Measurements from ENCODE around the gene USP30.
"Not testable (repeated sequence)": the region's sequence is repeated elsewhere in the genome, so short reads cannot be mapped to it uniquely, and the experiment has no call there.

Gene USP30

GRCh38 chr12:109052414-109053323, at the start of gene USP30:
Gene USP30, plus strand, starts transcription at chr12:109052576. Its CDS starts 103 bp downstream, at chr12:109052679.
- DNase-seq (ENCODE audit: low read depth in 2 of 2, low spot score in 1 of 2), result peak; percentile 65 to 66

- DNase-seq (ENCODE audit: low read depth in 2 of 2, low spot score in 1 of 2), result no peak
These were observed 48.4 kb upstream of the USP30 start for GRCh38 chr12:109004017-109004416.

GRCh38 chr12:109009766-109010165, 42.6 kb upstream of the USP30 start:
- no peak for DNase-seq (ENCODE audit: low read depth in 2 of 2, low spot score in 1 of 2)

- DNase-seq (ENCODE audit: low read depth in 2 of 2, low spot score in 1 of 2), result no peak
These were observed 42.1 kb upstream of the USP30 start for GRCh38 chr12:109010259-109010658.

- no peak for DNase-seq (ENCODE audit: low read depth in 2 of 2, low spot score in 1 of 2)
These were observed 37.2 kb upstream of the USP30 start for GRCh38 chr12:109014984-109015765.

GRCh38 chr12:109016016-109016415, 36.4 kb upstream of the USP30 start:
- DNase-seq (ENCODE audit: low read depth in 2 of 2, low spot score in 1 of 2), result no peak

- DNase-seq (ENCODE audit: low read depth in 2 of 2, low spot score in 1 of 2), result no peak
These were observed 35.4 kb upstream of the USP30 start for GRCh38 chr12:109016978-109017377.

GRCh38 chr12:109018296-109018695, 34.1 kb upstream of the USP30 start:
- no peak for DNase-seq (ENCODE audit: low read depth in 2 of 2, low spot score in 1 of 2)

GRCh38 chr12:109020146-109020795, 32.1 kb upstream of the USP30 start:
- DNase-seq (ENCODE audit: low read depth in 2 of 2, low spot score in 1 of 2), result no peak

- no peak for DNase-seq (ENCODE audit: low read depth in 2 of 2, low spot score in 1 of 2)
These were observed 31.5 kb upstream of the USP30 start, which contains the start of gene SVOP for GRCh38 chr12:109020796-109021380. Gene SVOP, minus strand, starts transcription at chr12:109021068. Its CDS starts 200 bp downstream, at chr12:109020868.

GRCh38 chr12:109027767-109028166, 24.6 kb upstream of the USP30 start:
- no peak for DNase-seq (ENCODE audit: low read depth in 2 of 2, low spot score in 1 of 2)

- not testable (repeated sequence) for DNase-seq (ENCODE audit: low read depth in 2 of 2, low spot score in 1 of 2)
These were observed 23.8 kb upstream of the USP30 start for GRCh38 chr12:109028624-109029023.

- no peak for DNase-seq (ENCODE audit: low read depth in 2 of 2, low spot score in 1 of 2)
These were observed 23.0 kb upstream of the USP30 start for GRCh38 chr12:109029411-109029810.

GRCh38 chr12:109033239-109034196, 18.9 kb upstream of the USP30 start:
- no peak for DNase-seq (ENCODE audit: low read depth in 2 of 2, low spot score in 1 of 2)

GRCh38 chr12:109036975-109037374, 15.4 kb upstream of the USP30 start:
- DNase-seq (ENCODE audit: low read depth in 2 of 2, low spot score in 1 of 2), result no peak

- DNase-seq (ENCODE audit: low read depth in 2 of 2, low spot score in 1 of 2), result no peak
These were observed 8.1 kb upstream of the USP30 start for GRCh38 chr12:109044241-109044640.

GRCh38 chr12:109047081-109047805, 5.1 kb upstream of the USP30 start:
- DNase-seq (ENCODE audit: low read depth in 2 of 2, low spot score in 1 of 2), result no peak

GRCh38 chr12:109048706-109049105, 3.7 kb upstream of the USP30 start:
- not testable (repeated sequence) for DNase-seq (ENCODE audit: low read depth in 2 of 2, low spot score in 1 of 2)

- DNase-seq (ENCODE audit: low read depth in 2 of 2, low spot score in 1 of 2), result not testable (repeated sequence)
These were observed 2.6 kb upstream of the USP30 start for GRCh38 chr12:109049794-109050193.
